Measurements from ENCODE around the gene ATRNL1.
A peak's percentile ranks its signal among the peaks of the same experiment; 100 is the strongest.

Gene ATRNL1, protein sequence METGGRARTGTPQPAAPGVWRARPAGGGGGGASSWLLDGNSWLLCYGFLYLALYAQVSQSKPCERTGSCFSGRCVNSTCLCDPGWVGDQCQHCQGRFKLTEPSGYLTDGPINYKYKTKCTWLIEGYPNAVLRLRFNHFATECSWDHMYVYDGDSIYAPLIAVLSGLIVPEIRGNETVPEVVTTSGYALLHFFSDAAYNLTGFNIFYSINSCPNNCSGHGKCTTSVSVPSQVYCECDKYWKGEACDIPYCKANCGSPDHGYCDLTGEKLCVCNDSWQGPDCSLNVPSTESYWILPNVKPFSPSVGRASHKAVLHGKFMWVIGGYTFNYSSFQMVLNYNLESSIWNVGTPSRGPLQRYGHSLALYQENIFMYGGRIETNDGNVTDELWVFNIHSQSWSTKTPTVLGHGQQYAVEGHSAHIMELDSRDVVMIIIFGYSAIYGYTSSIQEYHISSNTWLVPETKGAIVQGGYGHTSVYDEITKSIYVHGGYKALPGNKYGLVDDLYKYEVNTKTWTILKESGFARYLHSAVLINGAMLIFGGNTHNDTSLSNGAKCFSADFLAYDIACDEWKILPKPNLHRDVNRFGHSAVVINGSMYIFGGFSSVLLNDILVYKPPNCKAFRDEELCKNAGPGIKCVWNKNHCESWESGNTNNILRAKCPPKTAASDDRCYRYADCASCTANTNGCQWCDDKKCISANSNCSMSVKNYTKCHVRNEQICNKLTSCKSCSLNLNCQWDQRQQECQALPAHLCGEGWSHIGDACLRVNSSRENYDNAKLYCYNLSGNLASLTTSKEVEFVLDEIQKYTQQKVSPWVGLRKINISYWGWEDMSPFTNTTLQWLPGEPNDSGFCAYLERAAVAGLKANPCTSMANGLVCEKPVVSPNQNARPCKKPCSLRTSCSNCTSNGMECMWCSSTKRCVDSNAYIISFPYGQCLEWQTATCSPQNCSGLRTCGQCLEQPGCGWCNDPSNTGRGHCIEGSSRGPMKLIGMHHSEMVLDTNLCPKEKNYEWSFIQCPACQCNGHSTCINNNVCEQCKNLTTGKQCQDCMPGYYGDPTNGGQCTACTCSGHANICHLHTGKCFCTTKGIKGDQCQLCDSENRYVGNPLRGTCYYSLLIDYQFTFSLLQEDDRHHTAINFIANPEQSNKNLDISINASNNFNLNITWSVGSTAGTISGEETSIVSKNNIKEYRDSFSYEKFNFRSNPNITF (N-terminal part only)

DNA sequence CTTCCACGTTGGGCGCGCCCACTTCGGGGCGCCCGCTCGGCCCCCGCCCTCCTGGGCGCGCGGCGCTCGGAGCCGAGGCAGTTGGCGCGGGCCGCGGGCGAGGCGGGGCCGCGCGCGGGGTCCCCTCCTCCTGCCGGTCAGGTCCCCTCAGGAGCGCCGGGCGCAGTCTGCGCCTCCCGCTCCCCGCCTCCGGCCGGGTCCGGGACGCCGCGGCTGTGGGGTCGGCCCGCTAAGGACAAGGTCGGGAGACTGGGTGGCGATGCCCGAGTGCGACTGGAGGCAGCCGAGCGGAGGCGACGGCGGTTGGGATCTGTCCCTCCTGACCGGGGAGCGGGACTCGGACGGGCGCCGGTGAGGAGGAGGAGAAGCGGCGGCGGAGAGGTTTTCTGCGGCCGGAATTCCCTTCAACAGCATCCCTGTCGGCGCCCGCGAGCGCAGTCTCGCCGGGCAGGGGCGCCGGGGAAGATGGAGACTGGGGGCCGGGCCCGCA is at the start of gene ATRNL1:
Gene ATRNL1, plus strand, starts transcription at position 80 of the 490 bp plus-strand sequence. Its CDS starts 386 bp downstream, at position 466.
- peak within 1 kb of the TSS; percentile 34 to 67; a peak in 3 of 4 replicates for H3K4me3 ChIP-seq (ENCODE audit: low read depth in 1 of 2, low read length in 2 of 2)
- no peak for DNase-seq
- peak within 1 kb of the TSS; percentile 61 for H3K9ac ChIP-seq (ENCODE audit: low read depth, low read length)
- TF ChIP-seq, protein P1, sequence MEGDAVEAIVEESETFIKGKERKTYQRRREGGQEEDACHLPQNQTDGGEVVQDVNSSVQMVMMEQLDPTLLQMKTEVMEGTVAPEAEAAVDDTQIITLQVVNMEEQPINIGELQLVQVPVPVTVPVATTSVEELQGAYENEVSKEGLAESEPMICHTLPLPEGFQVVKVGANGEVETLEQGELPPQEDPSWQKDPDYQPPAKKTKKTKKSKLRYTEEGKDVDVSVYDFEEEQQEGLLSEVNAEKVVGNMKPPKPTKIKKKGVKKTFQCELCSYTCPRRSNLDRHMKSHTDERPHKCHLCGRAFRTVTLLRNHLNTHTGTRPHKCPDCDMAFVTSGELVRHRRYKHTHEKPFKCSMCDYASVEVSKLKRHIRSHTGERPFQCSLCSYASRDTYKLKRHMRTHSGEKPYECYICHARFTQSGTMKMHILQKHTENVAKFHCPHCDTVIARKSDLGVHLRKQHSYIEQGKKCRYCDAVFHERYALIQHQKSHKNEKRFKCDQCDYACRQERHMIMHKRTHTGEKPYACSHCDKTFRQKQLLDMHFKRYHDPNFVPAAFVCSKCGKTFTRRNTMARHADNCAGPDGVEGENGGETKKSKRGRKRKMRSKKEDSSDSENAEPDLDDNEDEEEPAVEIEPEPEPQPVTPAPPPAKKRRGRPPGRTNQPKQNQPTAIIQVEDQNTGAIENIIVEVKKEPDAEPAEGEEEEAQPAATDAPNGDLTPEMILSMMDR (IDR thresholded peaks at IDR 0.05; ENCODE audit: borderline replicate concordance, extremely low read depth, low read length, poor library complexity, severe bottlenecking) = no peak
- TF ChIP-seq EZH2 (IDR thresholded peaks at IDR 0.05; ENCODE audit: borderline replicate concordance, low read depth, low read length, severe bottlenecking) = no peak
- peak; percentile 73 for ATAC-seq (ENCODE audit: insufficient read depth, low read depth)
- H2AFZ ChIP-seq (ENCODE audit: low read depth, low read length) = peak within 1 kb of the TSS; percentile 77
- H4K20me1 ChIP-seq (ENCODE audit: insufficient read depth, low read length) = no peaks in the 10 kb centered on the region
- peaks cover 22% of the 10 kb centered on the region for H3K4me1 ChIP-seq (ENCODE audit: insufficient read depth, low read length)
- peak within 1 kb of the TSS; percentile 9; the same call in 1 of the 2 replicates for H3K27ac ChIP-seq (ENCODE audit: low read length)
- H3K4me2 ChIP-seq (ENCODE audit: insufficient read depth, low read length) = peak within 1 kb of the TSS; percentile 86
- no peaks in the 10 kb centered on the region for H3K36me3 ChIP-seq (ENCODE audit: insufficient read depth, low read length)
- H3K27me3 ChIP-seq (ENCODE audit: insufficient read depth, low read length, poor library complexity) = peaks cover 49% of the 10 kb centered on the region
- H3K79me2 ChIP-seq (ENCODE audit: insufficient read depth, low read length) = no peaks in the 10 kb centered on the region
- no peaks in the 10 kb centered on the region for H3K9me3 ChIP-seq (ENCODE audit: insufficient read depth, low read length, severe bottlenecking)

DNA sequence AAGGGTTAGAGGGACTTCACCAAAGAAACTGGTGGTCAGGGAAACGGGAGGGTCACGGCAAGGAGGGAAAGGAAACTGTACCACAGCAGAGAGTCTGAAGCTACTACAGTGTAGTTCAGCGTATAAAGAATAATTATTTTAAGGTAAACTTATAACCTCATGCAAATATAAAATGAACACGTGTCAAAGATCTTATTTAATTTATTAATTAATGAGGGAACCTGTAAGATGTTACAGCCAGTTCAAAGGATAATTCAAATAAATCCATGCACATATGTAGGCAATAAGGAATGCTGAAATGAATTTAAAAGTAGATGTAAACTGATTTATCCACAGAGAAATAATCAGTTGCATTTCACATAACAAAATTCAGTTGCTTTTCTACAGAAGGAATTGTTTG is 49.4 kb upstream of the ATRNL1 start:
- no peak overlapping the region for H2AFZ ChIP-seq (ENCODE audit: low read depth, low read length)
- TF ChIP-seq EZH2 (IDR thresholded peaks at IDR 0.05; ENCODE audit: borderline replicate concordance, low read depth, low read length, severe bottlenecking) = no peak
- TF ChIP-seq, protein P1 (IDR thresholded peaks at IDR 0.05; ENCODE audit: borderline replicate concordance, extremely low read depth, low read length, poor library complexity, severe bottlenecking) = no peak

DNA sequence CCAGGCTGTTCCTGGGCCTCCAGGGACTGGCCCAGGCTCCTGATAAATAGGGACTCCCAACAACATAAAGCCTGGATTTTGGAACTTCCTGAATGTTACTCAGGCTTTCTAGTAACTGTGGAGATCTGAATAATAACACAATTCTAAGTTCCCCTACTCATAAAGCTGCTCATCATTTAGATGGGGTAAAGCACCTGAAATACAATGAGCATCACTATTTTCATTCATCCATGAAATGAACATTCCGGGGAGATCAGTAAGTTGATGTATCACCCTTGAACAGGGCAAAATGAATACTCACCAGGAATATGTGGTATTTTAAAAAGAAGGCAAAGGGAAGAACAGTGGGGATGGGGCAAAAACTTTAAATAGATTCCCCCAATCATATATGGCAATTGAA is 48.3 kb upstream of the ATRNL1 start:
- Histone ChIP-seq H4K20me1 (ENCODE audit: insufficient read depth, low read length) (no peaks in the 10 kb centered on the region), H3K79me2 (ENCODE audit: insufficient read depth, low read length) (no peaks in the 10 kb centered on the region), H3K4me1 (ENCODE audit: insufficient read depth, low read length) (no peaks in the 10 kb centered on the region), H3K36me3 (ENCODE audit: insufficient read depth, low read length) (no peaks in the 10 kb centered on the region), H2AFZ (ENCODE audit: low read depth, low read length) (no peak overlapping the region), H3K4me3 (ENCODE audit: low read depth in 1 of 2, low read length in 2 of 2) (no peak overlapping the region), H3K27ac (ENCODE audit: low read length) (no peak overlapping the region), H3K9ac (ENCODE audit: low read depth, low read length) (no peak overlapping the region), H3K27me3 (ENCODE audit: insufficient read depth, low read length, poor library complexity) (no peaks in the 10 kb centered on the region), H3K4me2 (ENCODE audit: insufficient read depth, low read length) (no peak overlapping the region), H3K9me3 (ENCODE audit: insufficient read depth, low read length, severe bottlenecking) (no peaks in the 10 kb centered on the region)
- no peak for ATAC-seq (ENCODE audit: insufficient read depth, low read depth)
- no peak for DNase-seq
- TF ChIP-seq EZH2 (IDR thresholded peaks at IDR 0.05; ENCODE audit: borderline replicate concordance, low read depth, low read length, severe bottlenecking) = no peak
- TF ChIP-seq, protein P1 (IDR thresholded peaks at IDR 0.05; ENCODE audit: borderline replicate concordance, extremely low read depth, low read length, poor library complexity, severe bottlenecking) = no peak

More for the DNA sequence above, 49.4 kb upstream of the ATRNL1 start:
- no peaks in the 10 kb centered on the region for H3K79me2 ChIP-seq (ENCODE audit: insufficient read depth, low read length)
- no peaks in the 10 kb centered on the region for H3K9me3 ChIP-seq (ENCODE audit: insufficient read depth, low read length, severe bottlenecking)
- no peak for ATAC-seq (ENCODE audit: insufficient read depth, low read depth)
- H3K9ac ChIP-seq (ENCODE audit: low read depth, low read length) = no peak overlapping the region
- no peaks in the 10 kb centered on the region for H4K20me1 ChIP-seq (ENCODE audit: insufficient read depth, low read length)
- H3K4me2 ChIP-seq (ENCODE audit: insufficient read depth, low read length) = no peak overlapping the region
- H3K4me3 ChIP-seq (ENCODE audit: low read depth in 1 of 2, low read length in 2 of 2) = no peak overlapping the region
- no peaks in the 10 kb centered on the region for H3K27me3 ChIP-seq (ENCODE audit: insufficient read depth, low read length, poor library complexity)
- no peak overlapping the region for H3K27ac ChIP-seq (ENCODE audit: low read length)
- DNase-seq = no peak
- H3K36me3 ChIP-seq (ENCODE audit: insufficient read depth, low read length) = no peaks in the 10 kb centered on the region
- H3K4me1 ChIP-seq (ENCODE audit: insufficient read depth, low read length) = no peaks in the 10 kb centered on the region
